Occipital lobe (tissue), 2 donors: Measurements from ENCODE around the gene ZSCAN1. TPM values are rescaled to one million over a fixed set of nuclear protein-coding genes. Genes with fewer than 3 reads are reported as not detected.

Experiments
- DNase-seq: peaks from one replicate; lab custom pipeline; 2025; lab: John Stamatoyannopoulos, UW
- total RNA-seq: library from RNA; depleted of rRNA; stranded (reverse); fragments of >200 nt; gene quantifications from one replicate; pipeline ENCODE4 v1.2.3, GENCODE V29; 2014

Gene ZSCAN1
- total RNA-seq, 1 donor from 2014 or later = 0.62 TPM

GRCh38 chr19:58079792-58080191 is 46.0 kb downstream of the ZSCAN1 start:
- no peak for DNase-seq

GRCh38 chr19:58083021-58083420 is 49.2 kb downstream of the ZSCAN1 start:
- no peak for DNase-seq

GRCh38 chr19:58084596-58085347 is 50.9 kb downstream of the ZSCAN1 start:
- no peak for DNase-seq

DNA sequence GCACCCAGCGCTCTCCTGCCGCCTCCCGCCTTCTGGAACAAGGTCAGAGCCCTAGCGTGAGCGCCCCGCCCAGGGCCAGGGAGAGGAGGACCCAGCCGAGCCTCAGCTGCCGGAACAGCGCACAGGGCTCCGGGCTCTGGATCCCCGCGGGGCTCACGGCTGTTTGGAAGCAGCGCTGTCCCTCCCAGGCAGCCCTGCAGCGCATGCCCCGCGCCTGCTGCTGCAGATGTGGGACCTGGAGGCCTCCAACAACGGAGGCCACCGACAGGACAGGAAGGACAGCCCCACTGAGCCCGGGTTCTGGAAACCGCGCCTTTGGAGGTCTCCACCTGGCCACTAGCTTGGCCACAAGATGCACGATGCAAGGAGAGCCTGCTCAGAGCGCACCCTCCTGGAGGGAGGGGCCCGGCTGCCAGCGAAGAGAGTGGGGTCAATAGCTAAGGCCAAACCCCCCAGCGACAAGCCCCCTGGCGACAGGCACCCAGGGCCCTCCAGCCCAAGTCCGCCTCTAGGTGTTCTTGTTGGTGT is 51.6 kb downstream of the ZSCAN1 start:
- no peak for DNase-seq

GRCh38 chr19:58086825-58087710 is 53.2 kb downstream of the ZSCAN1 start:
- DNase-seq = no peak

DNA sequence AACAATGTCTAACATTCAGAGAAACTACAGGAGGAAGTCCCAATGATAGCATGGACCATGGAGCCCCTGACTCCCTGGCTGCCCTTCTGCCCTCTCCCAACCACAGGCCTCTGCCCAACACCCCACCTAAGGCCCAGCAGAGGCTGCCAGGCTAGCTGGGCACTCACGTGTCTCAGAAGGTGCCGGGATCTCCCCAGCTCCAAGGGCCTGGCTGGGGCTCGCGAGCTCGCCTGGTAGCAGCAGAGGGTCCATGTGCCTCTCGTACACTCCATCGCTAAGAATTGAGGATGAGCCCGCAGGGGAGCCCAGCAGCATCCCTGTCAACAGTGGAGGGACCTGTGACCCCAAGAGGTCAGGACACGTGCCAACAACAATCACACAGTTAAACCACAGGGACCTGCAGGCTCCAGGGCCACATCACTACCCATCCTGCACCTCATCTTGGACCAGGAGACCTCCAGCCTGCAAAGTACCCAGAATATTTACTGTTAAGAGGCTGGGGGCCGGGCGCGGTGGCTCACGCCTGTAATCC is 54.8 kb downstream of the ZSCAN1 start:
- no peak for DNase-seq

DNA sequence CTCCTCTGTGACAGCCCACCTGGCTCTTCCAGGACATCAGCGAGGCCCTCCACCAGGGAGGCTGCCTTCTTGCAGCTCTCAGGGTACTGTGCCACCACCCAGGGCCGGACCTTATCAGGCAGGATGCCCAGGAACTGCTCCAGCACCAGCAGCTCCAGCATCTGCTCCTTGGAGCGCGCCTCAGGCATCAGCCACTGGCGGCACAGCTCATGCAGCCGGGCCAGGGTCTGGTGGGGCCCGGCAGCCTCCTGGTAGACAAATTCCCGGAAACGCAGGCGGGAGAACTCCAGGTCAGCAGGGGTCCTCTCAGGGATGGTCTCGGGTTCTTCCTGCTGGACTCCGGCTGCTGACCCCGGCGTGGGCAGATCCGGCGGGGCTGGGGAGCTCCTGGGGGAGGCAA is 56.0 kb downstream of the ZSCAN1 start:
- no peak for DNase-seq

- no peak for DNase-seq
Measured at GRCh38 chr19:58091251-58091995, 57.6 kb downstream of the ZSCAN1 start.

GRCh38 chr19:58093071-58093470 is 59.2 kb downstream of the ZSCAN1 start:
- no peak for DNase-seq

GRCh38 chr19:58095328-58095727 is 61.5 kb downstream of the ZSCAN1 start:
- no peak for DNase-seq

DNA sequence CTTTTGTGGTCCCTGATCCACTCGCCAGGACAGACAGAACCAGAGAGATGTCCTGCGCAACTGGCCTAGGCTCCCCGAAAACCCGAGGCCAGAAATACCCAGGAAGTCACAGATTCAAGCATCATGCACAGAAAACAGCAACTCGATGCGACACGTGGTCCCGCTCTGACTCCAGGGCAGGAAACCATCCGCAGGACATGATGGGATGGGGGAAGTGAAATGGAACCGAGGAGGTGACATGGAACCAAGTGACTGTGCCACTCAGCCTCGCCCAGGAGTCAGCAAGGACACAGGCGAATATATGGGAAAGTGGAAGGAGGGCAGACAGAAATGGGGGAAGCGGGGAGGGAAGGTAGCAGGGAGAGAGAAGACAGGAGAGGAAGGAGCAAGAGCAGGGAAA is 63.1 kb downstream of the ZSCAN1 start:
- DNase-seq = no peak

DNA sequence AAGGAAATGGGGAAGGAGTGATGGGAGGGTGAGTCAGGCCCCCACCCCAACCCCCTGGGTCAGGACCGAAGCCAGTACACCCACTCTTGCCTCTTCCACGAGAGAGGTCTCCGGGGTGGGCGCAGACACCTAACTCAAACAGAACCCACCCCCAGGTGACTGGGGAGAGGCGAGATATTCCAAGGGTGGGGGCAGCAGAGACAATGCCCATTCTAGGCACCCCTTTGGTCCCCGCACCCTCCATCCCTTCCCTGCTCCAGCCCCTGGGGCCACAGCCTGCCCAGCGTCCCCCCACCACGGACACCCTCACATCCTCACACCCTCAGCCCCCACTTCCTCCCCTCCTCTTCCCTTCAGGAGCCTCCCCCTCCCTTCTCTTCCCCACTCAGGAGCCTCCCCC is 63.5 kb downstream of the ZSCAN1 start:
- no peak for DNase-seq

DNA sequence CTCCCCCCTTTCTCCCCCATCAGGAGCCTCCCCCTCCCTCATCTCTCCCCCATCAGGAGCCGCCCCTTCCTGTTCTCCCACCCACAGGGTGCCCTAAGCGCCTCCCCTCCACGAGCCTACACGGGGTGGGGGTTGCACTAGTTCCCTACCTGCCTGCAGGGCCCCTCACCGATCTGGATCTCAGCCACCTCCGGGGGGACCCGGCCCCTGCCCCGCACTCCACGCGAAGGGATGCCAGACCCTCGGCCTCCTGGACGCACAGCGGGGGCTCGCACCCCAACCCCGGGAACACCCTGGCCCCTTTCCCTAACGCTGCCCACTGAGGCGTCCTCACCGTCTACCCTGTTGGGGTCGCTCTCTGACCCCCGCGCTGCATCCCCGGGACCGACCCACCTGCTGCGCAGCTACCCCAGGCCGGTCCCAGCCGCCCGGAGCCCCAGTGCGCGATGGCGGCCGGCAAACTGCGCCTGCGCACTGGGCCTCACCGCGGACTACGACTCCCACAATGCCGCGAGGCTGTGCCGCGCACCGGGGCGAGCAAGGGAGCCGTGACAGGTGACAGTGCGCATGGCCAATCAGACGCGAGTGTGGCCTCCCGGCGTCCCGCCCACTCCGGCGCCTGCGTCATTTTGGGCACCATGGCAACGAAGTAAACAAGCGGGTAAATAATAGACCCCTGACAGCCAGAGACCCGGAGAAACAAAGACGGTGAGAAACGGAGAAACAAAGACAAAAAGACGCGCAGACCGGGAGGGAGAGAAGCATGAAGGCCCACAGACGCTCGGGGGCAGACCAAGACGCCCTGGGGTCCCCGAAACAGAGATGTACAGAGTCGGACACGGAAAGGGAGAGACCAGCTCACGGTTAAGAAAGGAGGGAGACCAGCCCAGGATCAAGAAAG is 64.2 kb downstream of the ZSCAN1 start, which contains the start of gene ZSCAN18:
TSS of gene ZSCAN18 (minus strand) at position 451 of the 901 bp plus-strand sequence. CDS start 7,964 bp downstream, outside the sequence.
- peak; percentile 91 for DNase-seq

- DNase-seq = no peak
Measured at GRCh38 chr19:58098682-58098998, 64.8 kb downstream of the ZSCAN1 start.

Other genes starting within 250 kb of the ZSCAN1 start
- gene ZNF552, start 219.1 kb upstream of the ZSCAN1 start, total RNA-seq = 9.7 TPM
- 20.9 TPM for gene ZNF587B, start 203.7 kb upstream of the ZSCAN1 start, total RNA-seq
- 34.5 TPM for gene ZNF587, start 184.2 kb upstream of the ZSCAN1 start, total RNA-seq
- 32.8 TPM for gene ZNF814, start 145.0 kb upstream of the ZSCAN1 start, total RNA-seq
- gene ZNF417, start 117.4 kb upstream of the ZSCAN1 start, total RNA-seq = 39.3 TPM
- 64.3 TPM for gene ZNF418, start 98.6 kb upstream of the ZSCAN1 start, total RNA-seq
- 15.6 TPM for gene ZNF256, start 86.3 kb upstream of the ZSCAN1 start, total RNA-seq
- gene C19orf18, start 59.5 kb upstream of the ZSCAN1 start, total RNA-seq = not detected
- gene ZNF606, start 31.2 kb upstream of the ZSCAN1 start, total RNA-seq = 57.1 TPM
- gene ZNF135, start 25.3 kb downstream of the ZSCAN1 start, total RNA-seq = 13.4 TPM
- gene ZSCAN18, start 64.2 kb downstream of the ZSCAN1 start, total RNA-seq = 87.0 TPM
- 28.4 TPM for gene ZNF329, start 116.8 kb downstream of the ZSCAN1 start, total RNA-seq
- gene ZNF274, start 149.0 kb downstream of the ZSCAN1 start, total RNA-seq = 25.1 TPM
- gene ZNF544, start 194.9 kb downstream of the ZSCAN1 start, total RNA-seq = 63.8 TPM
- gene ZNF8, start 244.9 kb downstream of the ZSCAN1 start, total RNA-seq = 17.2 TPM